CD4-positive, alpha-beta T cell treated with Interleukin-21 for 1 hour (primary cell): ENCODE data around the gene UBR4.

Experiments used
- DNase-seq: peaks from one replicate; pipeline ENCODE4 v3.0.0-alpha.2; 2020

UBR4 gene

DNA sequence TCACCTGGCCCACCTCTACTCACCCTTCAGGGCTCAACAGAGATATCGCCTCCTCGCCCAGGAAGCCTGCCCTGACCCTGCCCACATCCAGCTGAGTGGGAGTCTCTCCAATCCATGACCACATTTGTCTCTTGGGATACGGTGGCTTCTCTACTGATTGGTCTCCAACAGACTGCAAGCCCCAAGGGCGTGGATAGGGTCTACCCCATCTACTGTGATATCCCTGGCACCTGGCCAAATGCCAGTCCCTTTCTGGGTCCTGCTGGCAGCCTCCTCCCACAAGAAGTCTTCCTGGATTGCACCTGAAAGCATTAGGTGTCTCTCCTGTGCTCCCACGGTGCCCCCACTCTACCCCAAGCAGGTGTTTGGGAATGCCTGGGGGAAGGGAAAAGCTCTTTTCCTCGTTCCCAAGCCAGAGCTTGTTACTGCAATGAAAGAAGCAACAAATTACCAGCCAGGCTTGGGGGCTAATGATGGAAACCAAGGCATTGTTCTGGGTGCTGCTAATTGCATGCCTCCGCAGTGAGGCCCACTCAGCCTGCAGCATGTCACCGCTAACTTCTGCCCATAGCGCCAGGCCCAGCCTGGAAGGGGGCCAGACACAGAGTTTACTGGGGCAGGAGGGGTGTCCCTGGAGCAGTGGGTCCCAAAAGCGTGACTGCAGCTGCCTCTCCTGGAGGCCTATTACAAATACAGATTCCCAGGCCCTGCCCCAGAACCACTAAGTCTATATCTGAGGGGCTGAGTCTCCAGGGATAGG, 162.9 kb downstream of the UBR4 start:
- no peak for DNase-seq

GRCh38 chr1:19045898-19046880, 163.9 kb downstream of the UBR4 start:
- no peak for DNase-seq

DNA sequence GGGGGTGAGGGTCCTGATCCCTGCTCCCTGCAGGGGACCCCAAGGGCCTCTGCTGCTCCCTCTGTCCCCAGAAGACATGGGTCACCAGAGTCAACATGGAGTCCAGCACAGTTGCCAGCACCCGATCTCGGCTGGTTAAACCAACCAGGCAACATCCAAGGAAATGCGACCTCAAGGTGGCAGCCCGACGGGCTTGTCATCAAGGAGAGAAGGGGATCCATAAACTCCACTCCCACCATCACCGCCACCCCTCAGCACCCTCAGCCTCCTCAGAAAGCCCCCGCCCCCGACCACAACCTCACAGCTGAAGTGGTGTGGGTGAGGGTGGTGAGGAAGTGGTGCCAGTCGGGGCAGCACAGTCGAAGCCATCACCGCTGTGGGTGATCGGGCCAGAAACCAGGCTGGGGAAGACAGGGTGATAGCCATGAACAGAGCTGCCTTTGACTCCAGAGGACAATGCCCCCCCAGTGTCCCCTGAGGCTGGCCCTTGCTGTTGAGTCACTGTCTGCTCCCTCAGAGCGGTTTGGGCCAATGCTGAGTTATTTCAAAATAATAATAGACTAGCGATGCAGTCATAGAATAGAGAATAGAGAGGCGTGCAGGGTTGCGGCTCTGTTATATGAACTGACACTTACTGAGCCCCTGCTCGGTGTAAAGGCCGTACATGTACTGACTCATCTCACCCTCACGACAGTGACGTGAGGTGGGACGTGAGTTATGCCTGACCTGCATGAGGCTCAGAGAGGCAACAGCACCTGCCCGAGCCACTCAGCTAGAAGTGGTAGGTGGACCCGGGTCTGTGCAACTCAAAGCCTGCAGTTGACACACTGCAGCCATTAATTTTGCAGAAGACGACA, 164.9 kb downstream of the UBR4 start:
- no peak for DNase-seq

GRCh38 chr1:19044471-19044870, 165.6 kb downstream of the UBR4 start:
- DNase-seq = no peak

- DNase-seq = no peak
Measured at GRCh38 chr1:19043579-19044443, 166.3 kb downstream of the UBR4 start.

GRCh38 chr1:19042675-19043578, 167.1 kb downstream of the UBR4 start:
- no peak for DNase-seq

DNA sequence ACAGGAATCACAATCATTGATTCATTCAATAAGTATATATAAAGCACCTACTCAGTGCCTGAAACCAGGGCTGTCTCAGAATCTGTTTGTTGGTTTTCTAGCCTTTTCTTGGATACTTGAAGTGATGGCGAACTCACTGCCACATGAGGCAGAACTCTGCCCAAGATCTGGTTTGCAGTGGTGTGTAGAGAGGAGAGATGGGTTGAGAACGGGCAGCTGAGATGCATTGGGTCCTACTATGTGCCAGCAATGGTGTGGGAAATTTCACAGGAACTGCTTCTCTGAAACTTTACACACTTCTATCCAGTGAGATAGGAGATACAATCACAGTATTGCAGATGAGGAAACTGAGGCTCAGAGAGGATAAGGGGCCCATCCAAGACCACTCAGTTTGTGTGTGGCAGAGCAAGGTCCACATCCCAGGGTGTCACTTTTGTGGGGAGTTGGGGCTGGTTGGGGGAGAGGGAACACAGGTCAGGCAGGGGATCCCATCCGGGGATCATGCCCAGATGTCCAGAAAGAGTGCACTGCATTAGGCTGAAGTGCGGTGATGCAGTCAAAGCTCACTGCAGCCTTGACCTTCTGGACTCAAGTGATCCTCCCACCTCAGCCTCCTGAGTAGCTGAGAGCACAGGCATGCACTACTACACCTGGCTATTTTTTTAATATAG, 169.9 kb downstream of the UBR4 start:
- no peak for DNase-seq

DNA sequence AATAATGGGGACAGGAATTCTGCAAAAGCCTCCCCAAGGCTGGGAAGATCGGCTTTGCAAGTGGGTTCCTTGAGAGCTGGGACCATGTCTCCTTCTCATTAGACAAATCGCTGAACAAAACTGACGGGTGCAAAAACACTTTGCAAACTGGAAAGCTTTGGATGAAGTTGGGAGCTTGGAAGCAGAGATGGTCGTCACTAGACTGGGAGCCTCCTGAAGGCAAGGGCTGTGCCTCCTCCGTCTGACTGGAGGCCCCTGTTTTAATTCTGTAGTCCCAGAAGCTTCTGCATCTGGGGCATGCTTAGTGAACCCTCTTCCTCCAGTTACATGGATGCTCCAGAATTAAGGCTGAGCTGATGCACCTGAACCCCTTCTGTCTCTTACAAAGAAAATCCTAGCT, 171.3 kb downstream of the UBR4 start:
- DNase-seq = no peak

DNA sequence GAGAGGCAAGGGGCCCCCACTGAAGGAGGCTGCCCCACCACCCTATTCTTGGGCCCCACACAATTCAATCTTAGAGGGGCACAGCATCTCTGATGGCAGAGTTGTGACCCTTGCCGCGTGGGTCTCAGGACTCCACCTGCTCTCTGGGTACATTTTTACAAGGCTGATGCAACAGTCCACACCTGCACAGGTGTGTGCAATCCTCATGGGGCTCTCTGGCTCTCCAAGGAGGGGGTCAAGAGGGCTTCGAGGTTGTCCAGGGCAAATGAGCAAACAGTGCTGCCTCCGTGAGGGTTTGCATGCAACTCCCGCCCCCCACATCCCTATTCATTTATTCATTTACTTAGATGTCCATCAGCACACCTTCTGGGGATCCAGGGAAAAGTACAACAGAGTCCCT, 172.0 kb downstream of the UBR4 start:
- DNase-seq = no peak

DNA sequence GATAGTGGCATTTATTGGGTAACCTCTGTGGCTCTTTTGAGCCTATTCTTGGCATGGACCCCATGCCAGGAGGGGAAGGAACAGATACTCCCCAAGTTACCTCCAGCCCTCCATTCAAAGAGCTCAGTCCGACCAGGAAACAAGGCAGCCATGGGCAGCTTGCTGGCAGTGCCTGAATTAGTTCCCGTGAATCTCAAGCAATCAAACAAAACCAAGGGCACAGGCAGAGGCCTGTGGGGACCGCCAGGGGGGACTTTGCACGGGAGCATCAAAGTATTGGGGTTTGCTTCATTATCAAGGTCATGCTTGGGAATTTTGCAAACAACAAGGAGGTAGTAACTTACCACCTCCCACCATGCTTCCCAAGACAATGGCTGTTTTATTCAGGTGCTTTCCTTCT, 172.4 kb downstream of the UBR4 start:
- no peak for DNase-seq

- no peak for DNase-seq
Measured at GRCh38 chr1:19036813-19037605, 173.1 kb downstream of the UBR4 start.

GRCh38 chr1:19036041-19036812, 173.8 kb downstream of the UBR4 start:
- DNase-seq = no peak

DNA sequence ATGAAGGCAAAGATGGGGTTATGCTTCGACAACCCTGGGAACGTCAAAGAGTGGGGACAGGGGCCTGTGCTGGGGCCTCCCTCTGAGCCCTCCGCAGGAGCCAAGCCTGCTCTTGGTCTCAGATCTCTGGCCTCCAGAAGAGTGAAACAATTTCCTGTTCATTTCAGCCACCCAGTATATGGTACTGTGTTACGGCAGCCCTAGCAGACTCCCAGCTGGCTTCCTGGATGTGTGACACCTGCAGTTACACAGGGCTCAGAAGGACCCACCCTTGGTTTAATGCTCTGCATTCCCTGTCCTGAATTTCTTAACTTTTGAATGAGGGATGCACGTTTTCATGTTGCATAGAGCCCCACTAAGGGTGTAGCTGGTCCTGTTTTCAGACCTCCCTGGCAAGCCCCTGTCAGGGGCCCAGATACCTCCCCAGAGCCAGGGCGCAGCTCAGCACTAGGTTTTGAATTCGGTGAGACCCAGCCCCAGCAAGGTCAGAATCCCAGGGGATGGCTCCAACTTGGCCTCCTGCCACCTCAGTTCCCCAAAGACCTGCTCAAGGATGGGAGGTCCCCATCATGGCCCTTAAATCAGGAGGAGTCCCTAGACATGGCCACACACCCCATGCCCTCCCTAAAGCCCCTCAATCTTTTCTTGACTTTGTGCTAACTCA, 174.6 kb downstream of the UBR4 start:
- no peak for DNase-seq

DNA sequence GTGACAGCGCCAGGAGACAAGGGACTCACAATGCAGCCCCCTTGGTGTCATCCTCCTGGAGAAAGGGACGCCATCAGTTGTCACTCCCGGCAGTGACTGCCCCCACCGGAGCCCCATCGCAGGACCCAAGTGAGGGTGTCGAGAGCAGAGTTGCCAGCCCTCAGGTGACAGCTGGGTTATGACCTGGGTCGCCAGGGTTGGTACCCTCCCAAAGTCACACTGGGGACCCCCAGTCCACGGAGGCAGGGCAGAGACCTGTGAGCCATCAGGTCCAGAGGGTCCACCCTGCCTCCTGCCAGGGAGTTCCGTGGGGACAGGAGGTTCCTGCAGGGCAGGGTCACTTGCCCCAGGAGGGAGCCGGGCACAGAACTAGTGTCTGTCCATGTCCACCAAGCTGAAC, 175.3 kb downstream of the UBR4 start:
- no peak for DNase-seq

- no peak for DNase-seq
Measured at GRCh38 chr1:19033926-19034680, 176.0 kb downstream of the UBR4 start.

DNA sequence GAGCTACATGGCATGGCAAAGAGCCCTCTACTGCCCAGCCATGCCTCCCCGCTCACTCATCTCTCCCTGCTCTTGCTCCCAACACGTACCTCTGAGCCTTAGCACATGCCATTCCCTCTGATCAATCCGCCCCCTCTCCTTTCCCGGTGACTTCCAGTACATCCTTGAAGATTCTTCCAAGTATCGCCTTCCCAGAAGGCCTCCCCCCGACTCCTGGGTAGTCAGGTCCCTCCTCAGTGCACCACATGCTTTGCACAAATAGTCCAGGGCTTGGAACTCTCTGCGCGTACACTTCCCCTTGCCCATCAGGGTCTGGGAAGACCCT, 176.6 kb downstream of the UBR4 start:
- DNase-seq = no peak

DNA sequence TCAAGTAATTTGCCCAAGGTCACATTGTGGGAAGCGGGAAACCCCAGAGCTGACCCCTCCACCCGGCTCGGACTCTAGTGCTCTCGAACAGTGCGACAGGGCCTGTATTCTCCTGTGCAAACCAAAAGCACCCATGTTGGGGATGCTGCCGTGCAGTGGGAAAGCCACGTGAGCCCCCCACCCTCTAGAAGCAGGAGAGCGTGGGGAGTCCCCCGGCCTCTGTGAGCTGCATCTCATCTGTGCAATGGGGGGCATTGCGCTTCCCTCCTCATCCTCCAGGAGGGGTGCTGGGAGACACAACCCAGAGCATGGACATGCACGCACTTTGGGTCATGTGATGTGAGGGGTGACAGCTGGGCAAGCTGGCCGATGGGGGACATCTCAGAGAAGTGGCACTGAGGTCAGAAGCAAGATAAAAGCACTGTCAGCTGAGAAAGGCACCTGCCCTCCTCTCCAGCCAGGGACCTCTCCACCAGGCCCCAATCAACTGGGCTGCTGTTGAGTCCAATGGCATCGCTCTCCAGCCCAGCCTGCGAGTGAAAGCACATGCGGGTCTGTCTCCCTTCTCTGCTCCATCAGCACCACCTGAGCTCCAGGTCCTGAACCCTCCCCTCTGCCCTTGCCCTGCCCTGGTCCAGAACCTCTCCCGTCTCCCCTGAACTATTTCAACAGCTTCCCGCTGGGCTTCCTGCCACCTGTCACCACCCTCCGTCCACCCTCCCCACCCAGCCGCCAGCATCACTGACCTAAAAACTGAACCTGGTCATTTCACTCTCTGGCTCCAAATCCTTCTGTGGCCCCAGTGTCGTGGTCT, 177.2 kb downstream of the UBR4 start:
- DNase-seq = no peak
